RPMI7951 (cell line): ENCODE measurements around the gene GDF9. TPM values are rescaled to one million over a fixed set of nuclear protein-coding genes. Genes with fewer than 3 reads are reported as not detected.
"Not testable (repeated sequence)": the region's sequence is repeated elsewhere in the genome, so short reads cannot be mapped to it uniquely, and the experiment has no call there.

Source experiments
- DNase-seq: peaks from one replicate; pipeline ENCODE4 v3.0.0-alpha.2; 2012; ENCODE audit warnings: low read depth
- total RNA-seq: library from RNA; depleted of rRNA; stranded (reverse); fragments of >200 nt; shearing (Covaris generic); gene quantifications from 2 replicates; pipeline ENCODE4 v1.2.3, GENCODE V29; 2014

The GDF9 gene
- total RNA-seq, 1 experiment from 2014 or later: 0.12 TPM

DNA sequence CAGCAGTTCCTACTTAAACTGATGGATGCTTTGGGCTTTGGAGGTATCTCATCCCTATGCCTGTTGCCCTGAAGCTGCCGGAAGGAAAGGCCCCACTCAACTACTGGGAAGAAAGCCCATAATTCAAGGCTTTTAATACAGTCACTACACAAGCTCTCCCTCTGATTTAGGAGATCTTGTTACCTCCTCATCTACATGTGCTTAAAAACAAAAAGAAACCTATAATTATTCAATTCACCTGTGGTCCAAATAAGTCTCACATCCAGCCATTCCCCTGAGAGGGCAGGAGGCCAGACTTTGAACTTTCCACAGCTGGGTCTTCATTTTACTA, 6.5 kb upstream of the GDF9 start:
- DNase-seq: no peak

DNA sequence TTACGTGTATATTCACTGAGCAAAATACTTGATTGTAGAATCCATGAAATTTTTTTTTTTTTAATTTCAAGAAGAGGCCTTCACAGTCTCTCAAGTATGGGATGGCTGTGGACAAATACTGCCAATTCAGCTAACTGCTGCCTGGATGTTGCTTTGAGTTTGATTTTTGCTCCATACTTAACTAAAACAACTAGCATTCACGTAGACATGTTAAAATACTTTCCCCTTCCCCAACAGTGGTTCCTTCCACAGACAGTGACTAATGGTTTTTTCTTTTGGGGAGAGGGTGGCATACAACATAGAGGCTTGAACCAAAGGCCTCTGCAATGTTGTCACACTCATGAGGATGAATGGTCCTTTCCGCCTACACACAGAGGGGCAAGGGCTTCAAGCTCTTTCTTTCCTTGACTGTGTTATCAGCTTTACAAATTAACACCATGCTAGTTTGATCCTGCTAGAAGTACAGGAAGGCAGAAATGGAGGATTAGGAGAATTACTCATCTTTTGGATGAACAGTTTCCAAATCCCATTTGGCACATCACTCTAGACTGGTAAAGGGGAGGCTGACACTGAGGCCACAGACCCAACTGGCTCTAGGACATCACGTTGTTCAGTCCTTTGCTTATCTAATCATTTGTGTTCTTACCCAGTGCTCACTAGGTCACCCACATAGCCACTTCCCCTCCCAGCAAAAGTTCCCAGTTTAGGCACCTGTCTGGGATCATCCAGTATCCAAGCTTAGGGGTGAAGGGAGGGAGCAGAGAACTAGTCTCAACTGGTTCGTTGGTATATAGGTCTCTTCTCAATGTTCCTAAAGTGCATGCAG, 5.4 kb upstream of the GDF9 start:
- no peak for DNase-seq

- no peak for DNase-seq
These were observed 4.5 kb upstream of the GDF9 start for GRCh38 chr5:132870801-132871200.

DNA sequence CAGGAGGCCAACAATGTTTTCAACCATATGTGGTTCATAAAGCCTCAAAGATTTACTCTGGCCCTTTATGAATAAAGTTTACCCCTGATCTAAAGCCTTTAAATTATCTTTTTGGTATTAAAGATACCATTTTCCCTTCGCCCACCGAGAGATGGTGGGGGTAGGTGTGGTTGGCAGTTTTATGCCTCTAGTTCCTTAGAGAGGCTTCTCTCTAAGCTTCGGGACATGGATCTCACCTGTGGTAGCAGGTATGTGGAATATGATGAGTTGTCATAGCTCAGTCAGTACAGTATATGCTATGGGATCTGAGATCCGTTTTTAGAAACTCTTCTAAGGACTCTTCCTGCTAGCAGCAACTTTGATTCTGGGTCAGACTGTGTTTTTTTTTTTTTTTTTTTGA, 2.5 kb upstream of the GDF9 start:
- no peak for DNase-seq

DNA sequence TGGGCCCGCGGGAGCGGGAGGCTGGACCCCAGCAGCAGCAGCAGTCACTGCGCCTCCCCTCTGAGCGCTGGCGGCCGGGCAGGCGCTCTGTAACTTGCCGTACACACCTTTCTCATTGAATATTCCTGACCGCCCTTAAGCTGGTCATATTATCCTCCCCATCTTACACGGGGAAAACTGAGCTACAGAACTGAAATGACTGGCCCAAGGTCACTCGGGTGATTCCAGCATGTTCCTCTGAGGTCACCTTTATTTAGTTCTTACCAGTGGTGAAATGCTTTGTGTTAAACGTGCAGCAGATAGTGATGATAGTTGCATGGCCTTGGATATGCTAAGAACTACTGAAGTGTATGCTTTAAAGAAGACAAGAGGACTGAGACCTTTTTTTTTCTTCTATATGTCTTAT, 780 bp upstream of the GDF9 start:
- DNase-seq: no peak

DNA sequence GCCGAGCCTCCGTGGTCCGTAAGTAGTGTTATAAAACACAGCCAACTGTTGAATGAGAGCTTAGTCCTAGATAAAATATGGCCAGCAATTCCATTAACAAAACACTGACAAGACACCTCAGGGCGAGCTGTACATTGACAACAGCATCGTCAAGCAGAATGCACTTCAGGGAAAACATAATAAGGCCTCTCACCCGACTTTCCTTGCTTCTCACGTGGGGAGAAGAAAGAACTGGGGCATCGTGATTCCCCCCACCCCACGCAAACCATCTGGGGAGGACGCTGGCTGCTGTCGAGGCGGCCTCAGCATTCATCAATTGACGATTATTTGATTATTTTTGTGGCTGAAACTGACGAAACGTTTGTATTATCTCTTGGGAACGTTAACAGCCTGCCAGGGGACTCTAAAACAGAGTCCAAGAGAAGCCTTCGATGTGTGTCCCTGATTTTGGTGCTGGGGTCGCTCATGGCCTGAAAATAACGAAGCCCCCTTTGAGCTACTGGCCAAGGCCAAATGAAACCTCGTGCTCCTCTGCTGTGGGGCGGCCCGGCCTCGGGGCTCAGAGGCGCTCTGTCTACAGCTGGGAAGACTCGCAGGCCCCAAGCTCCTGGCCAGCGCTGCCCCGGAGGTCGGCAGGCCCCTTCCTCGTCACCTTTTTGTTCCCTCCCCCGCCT, 464 bp downstream of the GDF9 start:
- no peak for DNase-seq

DNA sequence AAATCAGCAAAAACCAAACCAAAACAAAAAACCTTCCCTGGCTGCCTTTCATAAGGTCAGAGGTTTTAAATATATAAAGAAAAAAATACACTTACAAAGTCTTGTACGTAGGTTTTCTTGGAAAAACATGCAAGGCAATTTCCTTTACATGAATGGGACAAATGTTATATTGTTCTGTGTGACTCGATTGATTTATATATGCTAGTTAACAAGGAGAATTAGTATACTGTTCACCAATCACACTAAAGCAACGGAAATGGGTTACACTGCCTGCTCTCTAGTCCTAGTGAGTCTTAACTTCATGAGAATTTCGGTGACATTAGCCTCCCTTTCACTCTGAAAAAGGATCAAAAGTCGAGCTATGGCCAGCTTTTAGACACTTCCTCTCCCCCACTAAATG, 5.5 kb downstream of the GDF9 start:
- DNase-seq: no peak

- no peak for DNase-seq
These were observed 6.3 kb downstream of the GDF9 start for GRCh38 chr5:132859889-132860437.

DNA sequence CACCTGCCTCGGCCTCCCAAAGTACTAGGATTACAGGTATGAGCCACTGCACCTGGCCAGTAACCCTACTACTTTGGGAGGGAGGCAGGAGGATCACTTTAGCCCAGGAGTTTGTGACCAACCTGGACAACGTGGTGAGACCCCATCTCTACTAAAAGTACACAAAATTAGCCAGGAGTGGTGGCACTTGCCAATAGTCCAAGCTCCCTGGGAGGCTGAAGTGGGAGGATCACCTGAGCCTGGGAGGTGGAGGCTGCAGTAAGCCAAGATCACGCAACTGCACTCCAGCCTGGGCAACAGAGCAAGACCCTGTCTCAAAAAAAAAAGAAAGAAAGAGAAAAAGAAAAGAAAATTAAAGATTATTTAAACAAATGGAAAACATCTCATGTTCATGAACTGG, 10.3 kb downstream of the GDF9 start:
- DNase-seq: no peak

DNA sequence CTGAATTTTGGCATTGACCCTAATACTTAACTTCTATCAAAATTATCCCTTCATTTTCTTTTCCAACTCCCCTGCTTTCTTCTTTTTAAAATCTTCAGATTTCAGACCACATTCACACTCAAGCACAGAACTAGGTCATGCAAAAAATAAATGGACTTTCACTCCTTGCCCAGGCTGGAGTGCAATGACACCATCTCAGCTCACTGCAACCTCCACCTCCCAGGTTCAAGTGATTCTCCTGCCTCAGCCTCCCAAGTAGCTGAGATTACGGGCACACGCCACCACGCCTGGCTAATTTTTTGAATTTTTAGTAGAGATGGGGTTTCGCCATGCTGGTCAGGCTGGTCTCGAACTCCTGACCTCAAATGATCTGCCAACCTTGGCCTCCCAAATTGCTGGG, 11.3 kb downstream of the GDF9 start:
- DNase-seq: not testable (repeated sequence)

- no peak for DNase-seq
These were observed 12.0 kb downstream of the GDF9 start for GRCh38 chr5:132854301-132854700.

DNA sequence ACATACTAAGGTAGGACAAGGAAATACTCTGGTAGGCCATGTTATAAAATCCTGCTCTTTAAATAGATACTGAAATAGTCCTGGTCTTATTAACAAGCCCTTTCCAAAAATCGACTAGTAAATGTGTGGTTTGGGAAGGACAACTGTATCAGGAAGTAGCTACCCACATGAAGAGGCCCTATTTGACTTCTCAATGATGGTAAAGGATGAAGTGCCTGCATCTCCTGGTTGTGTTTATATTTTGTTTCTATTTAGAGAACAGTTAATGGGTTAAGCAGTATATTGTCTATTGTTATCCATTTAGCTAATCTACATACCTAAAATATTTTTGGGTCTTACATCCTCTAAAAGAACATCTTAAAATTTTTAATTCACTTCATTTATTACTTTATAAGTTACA, 12.5 kb downstream of the GDF9 start:
- no peak for DNase-seq

DNA sequence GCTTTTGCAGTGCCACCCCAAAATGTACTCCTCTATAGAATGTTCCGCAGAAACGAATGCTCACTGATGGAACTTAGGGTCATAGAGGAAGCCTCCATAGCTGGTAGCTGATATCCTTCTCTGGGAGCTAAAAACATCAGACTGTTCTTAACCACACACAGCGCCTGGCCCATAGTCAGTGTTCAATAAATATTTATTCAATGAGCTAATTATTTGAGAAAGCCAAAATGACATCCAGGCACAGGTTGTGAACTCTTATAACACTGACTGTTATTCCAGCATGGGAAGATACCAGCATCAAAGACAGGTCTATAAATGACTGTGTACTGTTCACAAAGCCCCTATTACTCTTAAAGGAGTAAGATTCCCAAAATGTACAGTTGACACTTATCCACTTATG, 12.9 kb downstream of the GDF9 start:
- DNase-seq: no peak

- peak; percentile 24 for DNase-seq
These were observed 16.2 kb downstream of the GDF9 start for GRCh38 chr5:132850066-132850465.

DNA sequence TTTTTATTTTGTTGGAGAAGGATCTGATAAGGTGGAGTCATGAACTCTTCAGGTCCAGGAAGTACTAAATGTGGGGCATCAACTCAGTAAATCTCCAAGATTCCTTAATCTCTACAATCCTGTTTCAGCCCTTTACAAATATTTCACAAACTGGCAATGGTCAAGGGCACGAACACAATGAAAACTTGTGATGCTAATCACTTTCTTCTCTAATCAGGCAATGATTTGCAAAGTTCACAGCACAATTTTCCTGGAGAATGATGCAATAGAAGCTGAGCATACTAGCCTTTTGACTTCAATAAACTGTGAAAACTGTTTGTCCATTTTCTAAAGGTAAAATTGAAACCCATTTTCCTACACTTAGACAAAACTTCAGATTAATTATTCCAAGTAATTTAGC, 16.9 kb downstream of the GDF9 start:
- no peak for DNase-seq

DNA sequence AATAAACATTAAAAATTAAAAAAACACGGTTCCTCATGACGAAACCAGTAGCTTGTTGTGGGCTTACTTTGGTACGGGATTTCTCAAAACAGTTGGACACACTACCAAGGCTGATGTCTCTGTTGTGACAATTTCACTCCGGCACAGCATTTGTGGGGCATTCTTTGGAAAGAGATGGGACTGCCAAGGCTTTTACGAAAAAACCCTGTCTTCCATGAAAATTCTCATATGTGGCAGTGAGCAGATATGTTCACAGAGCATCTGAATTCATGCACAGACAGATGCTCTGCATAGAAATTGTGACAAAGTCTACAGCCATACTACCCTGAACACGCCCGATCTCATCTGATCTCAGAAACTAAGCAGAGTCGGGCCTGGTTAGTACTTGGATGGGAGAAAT, 18.0 kb downstream of the GDF9 start:
- no peak for DNase-seq

GRCh38 chr5:132841305-132841704, 25.0 kb downstream of the GDF9 start:
- DNase-seq: peak; percentile 89

DNA sequence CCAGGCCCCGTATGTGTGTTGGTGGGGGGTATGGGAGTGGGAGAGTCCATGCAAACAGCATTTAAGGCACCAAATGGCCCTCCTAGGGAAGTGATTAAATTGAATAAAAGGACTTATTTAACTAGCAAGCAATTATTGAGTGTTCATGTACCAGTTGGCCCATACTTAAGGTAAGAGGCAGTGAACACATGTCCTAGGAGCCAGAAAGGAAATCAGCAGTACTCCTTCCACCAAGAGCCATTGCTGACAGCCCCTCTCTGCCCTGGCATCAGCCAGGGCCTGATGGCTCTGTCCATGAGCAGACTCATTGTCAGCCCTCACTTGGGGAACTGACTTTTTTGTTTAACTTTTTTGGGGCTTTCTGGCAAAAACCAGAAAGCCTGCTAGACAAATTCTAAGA, 25.4 kb downstream of the GDF9 start:
- no peak for DNase-seq

DNA sequence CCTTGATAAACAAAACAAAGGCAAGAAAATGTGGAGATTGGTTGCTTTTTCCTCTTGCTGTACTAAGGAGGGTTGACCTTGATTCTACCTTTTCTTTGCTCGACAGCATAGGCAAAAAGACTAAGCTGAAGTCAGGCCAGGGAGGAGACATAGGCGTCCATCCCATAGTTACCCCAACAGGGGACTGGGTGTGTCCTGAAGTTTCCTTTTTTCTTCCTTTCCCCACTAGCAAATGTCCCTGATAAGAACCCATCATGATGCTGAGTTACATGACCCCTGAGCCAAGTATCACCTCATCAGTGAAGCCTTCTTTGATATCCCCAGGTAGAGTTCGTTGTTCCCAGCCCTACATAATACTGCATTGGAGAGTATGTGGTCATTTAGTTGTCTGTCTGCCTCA, 26.0 kb downstream of the GDF9 start:
- DNase-seq: no peak

- DNase-seq: peak; percentile 53
These were observed 26.6 kb downstream of the GDF9 start for GRCh38 chr5:132839426-132840301.

DNA sequence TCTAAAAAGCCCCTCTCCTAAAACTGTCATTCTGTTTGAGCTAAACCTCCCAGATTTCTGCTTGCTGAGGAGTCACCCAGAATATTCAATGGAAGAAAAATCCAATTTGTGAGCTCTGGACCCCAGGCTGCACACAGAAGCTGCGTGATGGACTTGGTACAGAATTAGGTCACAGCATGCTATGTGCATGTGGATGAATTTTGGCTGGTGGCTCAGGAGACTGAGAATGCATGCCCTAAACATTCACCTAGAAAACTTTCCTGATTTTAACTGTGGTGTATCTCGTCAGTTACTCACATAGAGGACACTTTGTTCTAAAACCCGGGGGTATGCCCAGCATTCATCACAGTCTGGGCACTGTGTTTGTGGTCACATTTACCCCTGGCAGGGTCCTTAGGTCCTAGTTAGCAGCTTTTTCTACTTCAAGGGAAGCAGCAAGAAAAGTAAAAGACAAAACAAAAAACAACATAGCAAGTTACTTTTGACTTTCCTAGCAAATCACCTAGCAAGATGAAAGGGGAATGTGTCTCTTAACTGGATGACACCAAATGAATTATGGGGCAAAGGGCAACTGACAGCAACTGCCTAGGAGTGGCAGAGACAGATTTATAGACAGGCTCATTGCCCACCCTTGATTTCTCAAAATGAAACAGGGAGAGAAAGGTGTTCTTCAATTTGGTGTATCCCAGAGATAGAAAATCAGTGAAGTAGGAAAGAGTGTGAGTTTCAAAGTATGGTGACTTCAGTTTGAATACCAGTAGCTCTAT, 27.6 kb downstream of the GDF9 start:
- no peak for DNase-seq

GRCh38 chr5:132837868-132838267, 28.4 kb downstream of the GDF9 start:
- DNase-seq: peak; percentile 7
